HTR-8/SVneo (cell line): ENCODE measurements around the gene APAF1.
"Not testable (repeated sequence)": the region's sequence is repeated elsewhere in the genome, so short reads cannot be mapped to it uniquely, and the experiment has no call there.

Experiments
- DNase-seq: peaks from one replicate; pipeline ENCODE4 v3.0.0; 2011; ENCODE audit warnings: low spot score, mixed read lengths; ENCODE audit not compliant: insufficient read length
- FAIRE-seq: peaks from 2 replicates; lab custom pipeline; 2011; peaks lifted over from hg19 to GRCh38; lab: Jason Lieb, UNC

APAF1 gene

DNA sequence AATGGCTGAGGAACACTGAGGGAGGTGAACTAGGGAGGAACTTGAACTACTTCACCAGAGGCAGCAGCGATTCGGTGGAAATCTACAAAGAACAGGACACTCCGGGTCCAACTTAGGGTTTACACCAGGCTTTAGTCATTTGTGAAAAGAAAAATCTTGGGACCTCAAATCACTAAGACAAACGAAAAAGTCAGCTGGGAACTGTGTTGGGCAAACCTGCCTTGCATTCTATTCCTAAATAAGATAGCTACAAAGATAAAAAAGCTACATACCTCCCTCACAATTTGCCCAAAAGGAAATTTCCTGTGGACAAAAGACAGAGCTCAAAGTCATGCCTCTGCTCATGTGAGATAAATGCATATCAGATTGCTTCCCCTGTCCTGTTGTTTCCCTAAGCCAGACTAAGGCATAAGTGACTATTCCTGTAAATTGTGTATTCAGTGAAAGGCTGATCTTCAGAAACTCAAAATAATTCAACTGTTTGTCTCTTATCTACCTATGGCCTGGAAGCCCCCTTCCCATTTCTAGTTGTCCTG is 106.6 kb downstream of the APAF1 start:
- FAIRE-seq (no peak), DNase-seq (no peak)

DNA sequence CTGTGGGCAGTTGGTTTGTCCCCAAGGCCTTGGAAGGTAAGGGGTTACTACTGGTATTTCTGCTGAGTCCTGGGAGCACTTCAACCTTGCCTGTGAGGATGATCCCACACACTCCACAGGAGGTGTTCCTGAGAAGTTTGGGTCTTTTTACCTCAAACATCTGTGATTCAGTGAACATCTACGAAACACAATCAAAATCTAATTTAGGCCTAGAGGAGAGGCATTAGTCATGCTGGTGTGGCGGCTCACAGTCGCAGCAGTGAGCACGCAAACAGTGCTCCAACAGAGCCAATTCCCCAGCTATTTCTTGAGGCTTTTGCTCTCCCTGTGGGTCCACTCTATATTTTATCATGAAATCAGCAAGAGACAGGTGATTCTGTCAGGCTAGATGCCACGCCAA is 107.6 kb downstream of the APAF1 start:
- no peak for FAIRE-seq
- no peak for DNase-seq

DNA sequence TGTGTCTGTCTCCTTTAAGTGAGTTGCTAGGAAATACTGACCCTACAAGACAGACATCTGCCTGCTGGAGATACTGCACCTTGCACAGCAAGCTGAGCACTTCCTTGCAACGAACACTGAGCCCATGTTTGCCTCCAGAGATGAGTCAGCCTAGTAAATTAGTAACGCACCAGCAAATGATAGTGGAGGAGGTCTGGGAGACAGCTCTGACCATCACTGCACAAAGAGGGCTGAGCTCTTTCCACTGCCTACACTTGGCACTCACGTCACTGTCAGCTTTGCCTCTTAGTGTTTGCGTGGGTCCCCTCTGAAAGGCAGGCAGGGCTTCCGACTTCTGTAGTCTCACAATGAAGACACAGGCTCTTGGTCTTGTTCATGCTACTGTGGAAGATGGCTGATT is 109.0 kb downstream of the APAF1 start:
- DNase-seq (peak; percentile 15), FAIRE-seq (no peak)

DNA sequence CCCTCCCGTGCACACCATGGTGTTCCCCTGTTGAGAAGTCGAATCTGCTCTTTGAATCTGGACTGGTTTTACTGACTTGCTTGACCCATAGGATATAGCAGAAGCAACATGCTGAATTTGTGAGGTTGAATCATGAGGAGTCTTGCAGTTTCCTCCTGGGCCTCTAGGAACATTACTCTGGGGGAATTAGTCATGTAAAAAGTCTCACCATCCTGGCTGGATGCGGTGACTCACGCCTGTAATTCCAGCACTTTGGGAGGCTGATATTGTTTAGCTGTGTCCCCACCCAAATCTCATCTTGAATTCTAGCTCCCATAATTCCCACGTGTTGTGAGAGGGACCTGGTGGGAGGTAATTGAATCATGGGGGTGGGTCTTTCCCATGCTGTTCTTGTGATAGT is 110.8 kb downstream of the APAF1 start:
- FAIRE-seq: not testable (repeated sequence)
- DNase-seq: peak; percentile 33

DNA sequence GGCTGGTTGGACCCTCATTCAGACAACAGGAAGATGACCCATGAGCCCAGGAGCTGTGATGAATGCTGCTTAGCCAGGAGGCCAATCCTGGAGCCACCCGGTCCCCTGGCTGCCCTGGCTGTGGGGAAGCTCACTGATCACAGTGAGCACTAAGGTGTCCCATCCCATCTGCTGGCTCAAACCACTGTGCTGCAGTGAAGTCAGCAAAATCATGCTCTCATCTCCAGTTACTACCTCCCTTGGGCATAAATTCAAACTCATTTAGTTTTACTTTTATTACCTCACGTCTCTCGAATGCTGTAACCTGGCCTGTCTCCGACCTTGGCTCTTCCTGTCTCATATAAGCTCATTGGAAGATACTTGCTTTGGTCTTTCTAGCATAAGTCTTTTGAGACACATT is 112.4 kb downstream of the APAF1 start:
- FAIRE-seq (no peak), DNase-seq (no peak)

DNA sequence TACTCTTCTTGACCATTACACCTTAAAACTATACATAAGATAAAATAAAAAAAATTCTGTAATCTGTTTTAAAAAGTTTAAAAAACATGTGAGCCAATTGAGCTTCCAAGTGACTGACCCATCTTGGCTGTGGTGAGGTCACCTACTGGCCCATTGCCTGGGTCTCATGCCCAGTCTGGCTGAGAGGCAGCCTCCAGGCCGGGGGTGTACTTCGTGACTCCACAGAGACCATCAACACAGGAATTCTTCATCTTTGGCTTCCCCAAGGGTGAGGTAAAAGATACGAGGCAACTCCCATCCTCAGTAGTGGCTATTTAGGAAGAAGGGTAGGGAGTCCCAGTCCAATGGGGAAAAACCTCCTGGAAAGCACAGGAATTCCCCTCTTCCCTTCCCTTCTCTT is 113.2 kb downstream of the APAF1 start:
- FAIRE-seq (no peak), DNase-seq (no peak)

DNA sequence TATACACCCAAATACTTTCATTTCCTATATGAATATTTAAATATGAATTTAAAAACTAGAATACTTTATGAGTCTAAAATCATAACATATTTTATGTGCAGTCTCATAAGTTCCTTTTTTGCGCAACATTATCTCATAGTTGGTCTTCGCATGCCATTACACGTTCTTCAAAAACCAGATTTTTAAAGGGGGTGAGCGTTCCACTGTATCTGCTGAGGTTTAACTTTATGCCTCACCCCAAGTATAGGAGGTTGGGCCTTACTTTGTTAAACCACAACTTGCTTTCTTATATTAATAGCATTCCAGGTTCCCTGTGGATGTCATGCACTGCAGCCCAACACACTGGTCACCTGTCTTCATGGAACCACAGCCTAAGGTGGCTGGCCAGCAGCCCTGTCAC is 118.6 kb downstream of the APAF1 start:
- no peak for FAIRE-seq
- DNase-seq: no peak

DNA sequence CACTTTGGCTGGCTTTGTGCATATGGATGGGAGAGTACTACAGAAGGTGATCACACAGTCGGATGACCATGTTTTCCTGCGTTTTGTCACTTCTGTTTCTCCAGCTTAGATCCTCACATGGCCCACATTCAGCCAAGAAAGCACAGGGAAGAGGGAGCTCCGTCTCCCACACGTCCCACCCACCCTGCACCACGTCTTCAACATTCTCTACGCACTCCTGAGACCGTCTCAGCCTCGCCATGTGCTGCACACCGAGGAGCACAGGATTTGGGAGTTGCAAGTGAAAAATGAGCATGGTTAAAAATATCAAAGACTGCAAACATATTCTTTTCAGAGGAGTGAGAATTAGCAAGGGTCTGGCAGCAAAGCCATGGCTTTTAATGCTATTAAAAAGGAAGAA is 122.2 kb downstream of the APAF1 start:
- FAIRE-seq (no peak), DNase-seq (no peak)

DNA sequence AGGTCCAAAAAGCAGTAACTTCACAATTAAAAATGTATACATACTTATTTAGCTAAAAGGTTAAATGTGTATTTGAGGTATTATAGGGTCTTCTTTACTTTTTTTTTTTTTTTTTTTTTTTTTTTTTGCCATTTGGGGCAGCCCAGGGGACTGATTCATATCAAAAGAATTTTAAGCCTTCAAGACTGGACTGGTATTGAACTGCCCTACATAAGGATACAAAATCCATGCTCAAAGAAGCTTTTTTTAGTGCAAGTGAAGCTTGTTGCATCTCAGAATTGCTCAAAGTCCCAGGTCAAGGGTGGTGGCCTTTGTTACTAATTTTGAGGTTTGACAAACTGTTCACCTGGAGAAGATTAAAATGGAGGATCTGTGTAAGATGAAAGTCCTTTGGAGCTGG is 124.0 kb downstream of the APAF1 start:
- DNase-seq: no peak
- no peak for FAIRE-seq

DNA sequence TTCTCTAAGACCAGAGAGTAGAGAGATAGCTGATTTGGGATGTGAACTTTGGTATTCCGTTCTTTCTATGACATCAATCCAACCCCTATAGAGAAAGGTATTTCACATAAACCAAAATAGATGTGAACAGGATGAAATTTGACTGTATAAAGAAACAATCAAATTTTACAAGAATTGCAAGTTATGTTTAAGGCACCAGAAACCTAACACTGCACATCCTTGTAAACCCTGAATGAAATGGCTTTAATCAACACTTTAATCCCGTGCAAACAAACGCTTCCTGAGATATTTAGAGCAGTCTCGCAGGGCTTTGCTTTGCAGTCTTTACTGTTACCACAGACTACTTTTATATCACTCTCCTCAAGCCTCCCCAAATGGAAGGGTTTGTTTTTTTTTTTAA is 125.1 kb downstream of the APAF1 start:
- no peak for DNase-seq
- no peak for FAIRE-seq

DNA sequence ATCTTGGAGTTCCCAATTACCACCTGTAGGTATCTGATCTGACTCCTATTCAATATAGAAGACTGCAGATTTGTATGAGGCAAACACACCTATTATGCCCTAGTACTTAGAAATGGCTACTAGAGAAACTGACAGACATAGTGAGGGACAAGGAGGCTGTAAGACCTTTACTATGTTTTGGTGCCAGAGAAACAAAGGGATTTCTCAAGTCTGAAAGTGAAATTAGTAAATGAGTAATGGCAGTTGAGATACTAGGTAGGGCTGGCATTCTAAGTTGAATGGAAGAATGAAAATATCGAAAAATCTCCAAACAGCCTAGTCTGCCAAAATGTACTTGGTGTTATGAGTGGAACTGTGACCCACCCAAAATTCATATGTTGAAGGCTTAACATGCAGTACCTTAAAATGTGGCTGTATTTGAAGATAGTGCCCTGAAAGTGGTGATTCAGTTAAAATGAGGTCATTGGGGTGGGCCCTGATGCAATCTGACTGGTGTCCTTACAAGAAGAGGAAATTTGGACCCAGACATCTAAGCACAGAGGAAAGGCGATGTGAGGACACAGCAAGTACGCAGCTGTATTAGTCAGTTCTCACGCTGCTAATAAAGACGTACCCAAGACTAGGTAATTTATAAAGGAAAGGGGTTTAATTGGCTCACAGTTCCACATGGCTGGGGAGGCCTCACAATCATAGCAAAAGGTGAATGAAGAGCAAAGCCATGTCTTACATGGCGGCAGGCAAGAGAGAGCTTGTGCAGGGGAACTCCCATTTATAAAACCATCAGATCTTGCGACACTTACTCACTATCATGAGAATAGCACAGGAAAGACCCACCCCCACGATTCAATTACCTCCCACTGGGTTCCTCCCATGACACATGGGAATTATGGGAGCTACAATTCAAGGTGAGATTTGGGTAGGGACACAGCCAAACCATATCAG is 127.0 kb downstream of the APAF1 start:
- FAIRE-seq (no peak), DNase-seq (no peak)

DNA sequence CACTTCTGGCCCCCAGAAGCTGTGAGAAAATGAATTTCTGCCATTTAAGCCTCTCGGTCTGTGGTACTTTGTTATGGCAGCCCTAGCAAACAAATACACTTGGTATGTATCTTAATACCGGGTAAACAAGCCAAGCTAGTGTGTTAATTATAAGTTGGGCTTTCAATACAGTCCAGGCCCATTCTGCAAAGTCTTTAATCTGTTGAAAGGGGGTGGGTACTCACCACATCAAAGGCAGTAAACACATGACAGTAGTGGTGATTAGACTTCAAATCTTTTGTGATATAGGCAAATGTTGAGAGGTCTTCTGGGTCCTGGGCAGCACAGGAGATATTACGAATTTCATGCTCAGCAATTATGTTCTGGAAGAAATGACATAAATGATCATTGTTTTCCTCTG is 127.7 kb downstream of the APAF1 start:
- DNase-seq (no peak), FAIRE-seq (no peak)

DNA sequence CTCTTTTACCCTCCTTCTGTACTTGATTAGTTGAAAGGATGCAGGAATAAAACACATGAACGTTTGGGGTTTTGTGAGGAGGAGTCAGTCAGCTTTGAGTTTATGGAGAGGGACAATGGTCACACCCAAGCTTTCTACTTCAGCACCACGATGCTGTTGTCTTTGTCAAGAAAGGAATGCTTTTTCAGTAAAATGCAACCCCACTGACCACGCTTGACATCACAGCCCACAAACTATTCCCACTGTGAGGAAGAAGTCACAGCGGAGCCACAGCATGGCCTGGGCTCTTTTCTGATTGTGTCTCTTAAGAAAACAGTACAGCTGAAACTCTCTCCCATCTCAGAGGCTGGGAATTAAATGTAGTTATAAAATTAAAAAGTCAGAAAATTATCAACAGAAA is 135.2 kb downstream of the APAF1 start:
- DNase-seq (no peak), FAIRE-seq (no peak)

DNA sequence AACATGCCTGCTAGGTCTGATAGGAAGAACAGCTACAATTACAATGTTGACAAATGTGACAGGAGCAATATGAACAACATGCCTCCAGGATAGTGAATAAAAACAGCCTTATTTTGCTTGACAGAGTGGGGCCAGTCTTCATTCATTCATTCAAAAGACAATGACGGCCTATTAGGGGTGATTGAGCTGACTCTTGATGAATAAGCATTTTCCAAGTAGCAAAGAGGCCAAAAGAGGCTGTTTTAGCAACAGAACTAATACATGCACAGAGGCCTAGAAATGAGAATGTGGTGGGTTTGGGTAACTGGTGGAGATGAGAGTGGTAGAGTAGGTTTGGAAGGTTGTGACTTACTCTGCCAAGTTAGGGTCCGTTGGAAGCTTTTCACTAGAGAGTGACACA is 138.3 kb downstream of the APAF1 start:
- FAIRE-seq: no peak
- DNase-seq: no peak
